H1 (cell line): Measurements from ENCODE around the gene PSME4. TPM values are rescaled to one million over a fixed set of nuclear protein-coding genes. Genes with fewer than 3 reads are reported as not detected.
"Not testable (repeated sequence)": the region's sequence is repeated elsewhere in the genome, so short reads cannot be mapped to it uniquely, and the experiment has no call there.

ENCODE experiments used
- CTCF ChIA-PET: fragments of 300-600 bp; sonication (Branson Sonifier 250); formaldehyde crosslinking; loops from one replicate; lab custom pipeline; 2021; ENCODE audit not compliant: partially characterized antibody; lab: Charles Lee
- POLR2A ChIA-PET: fragments of 300-600 bp; sonication (Branson Sonifier 250); formaldehyde crosslinking; loops from one replicate; lab custom pipeline; 2021; ENCODE audit warnings: inconsistent platforms; ENCODE audit not compliant: partially characterized antibody; lab: Charles Lee
- DNase-seq, 2 experiments: peaks; one replicate each; pipeline versions ENCODE4 v3.0.0 to v3.0.0-alpha.2; 2010 to 2022; ENCODE audit warnings: low spot score in 2 of 2, low read depth in 1 of 2, mixed read lengths in 1 of 2
- FAIRE-seq: peaks from 2 replicates; lab custom pipeline; 2011; peaks lifted over from hg19 to GRCh38; lab: Jason Lieb, UNC
- H2AFZ ChIP-seq: 2 replicates; pipeline ENCODE4 v1.8.1; 2012; ENCODE audit warnings: low read length, inconsistent platforms
- H2AK5ac ChIP-seq: 2 replicates; pipeline ENCODE4 v1.6.1; 2013; ENCODE audit warnings: low read depth, low read length
- H2BK120ac ChIP-seq: replicated peaks from 2 replicates; pipeline ENCODE3; 2013; ENCODE audit warnings: low read depth, low read length, inconsistent platforms
- H2BK12ac ChIP-seq: 2 replicates; pipeline ENCODE4 v1.6.1; 2013; ENCODE audit warnings: low read depth, low read length
- H2BK15ac ChIP-seq: 2 replicates; pipeline ENCODE4 v1.6.1; 2013; ENCODE audit warnings: low read length
- H2BK20ac ChIP-seq: 2 replicates; pipeline ENCODE4 v1.6.1; 2013; ENCODE audit warnings: low read length
- H2BK5ac ChIP-seq: 2 replicates; pipeline ENCODE4 v1.6.1; 2013; ENCODE audit warnings: low read depth, low read length
- H3K14ac ChIP-seq: 2 replicates; pipeline ENCODE4 v1.6.1; 2013; ENCODE audit warnings: inconsistent platforms; ENCODE audit not compliant: insufficient read length
- H3K18ac ChIP-seq: 2 replicates; pipeline ENCODE4 v1.6.1; 2013; ENCODE audit warnings: low read length; ENCODE audit errors: extremely low read depth
- H3K23ac ChIP-seq: 2 replicates; pipeline ENCODE4 v1.6.1; 2013; ENCODE audit warnings: inconsistent platforms; ENCODE audit not compliant: insufficient read length
- H3K23me2 ChIP-seq: 2 replicates; pipeline ENCODE4 v1.6.1; 2013; ENCODE audit warnings: low read depth, low read length
- H3K27ac ChIP-seq: 2 replicates; pipeline ENCODE4 v1.6.1; 2011; ENCODE audit warnings: low read depth, low read length, inconsistent platforms
- H3K27me3 ChIP-seq, 4 experiments: replicated peaks in 1 of 4; 1 replicate in 1 of 4; 2 replicates in 3 of 4; pipeline versions ENCODE4 v1.6.1 to v1.8.1; 2011 to 2013; ENCODE audit warnings: low read length in 3 of 4, mild to moderate bottlenecking in 3 of 4, inconsistent platforms in 2 of 4, mixed read lengths in 2 of 4, moderate library complexity in 1 of 4; ENCODE audit not compliant: control insufficient read depth in 3 of 4, insufficient read depth in 3 of 4; ENCODE audit errors: extremely low read depth in 1 of 4
- H3K36me3 ChIP-seq, 4 experiments: 2 replicates each; pipeline versions ENCODE4 v1.6.1 to v1.8.1; 2011 to 2013; ENCODE audit warnings: mild to moderate bottlenecking in 4 of 4, low read length in 3 of 4, moderate library complexity in 2 of 4, control low read depth in 1 of 4, inconsistent platforms in 1 of 4; ENCODE audit not compliant: insufficient read depth in 4 of 4, control insufficient read depth in 2 of 4
- H3K4ac ChIP-seq: replicated peaks from 2 replicates; pipeline ENCODE3; 2013; ENCODE audit warnings: low read length, low read depth, mixed read lengths, inconsistent platforms; ENCODE audit not compliant: insufficient read length
- H3K4me1 ChIP-seq, 4 experiments: replicated peaks in 1 of 4; 1 replicate in 1 of 4; 2 replicates in 3 of 4; pipeline versions ENCODE4 v1.6.1 to v1.8.1; 2011 to 2013; ENCODE audit warnings: low read length in 3 of 4, inconsistent platforms in 2 of 4, mixed read lengths in 1 of 4; ENCODE audit not compliant: insufficient read depth in 4 of 4, control insufficient read depth in 3 of 4
- H3K4me2 ChIP-seq, 2 experiments: 2 replicates each; pipeline versions ENCODE4 v1.6.1 to v1.8.1; 2011 to 2013; ENCODE audit warnings: low read depth in 2 of 2, low read length in 2 of 2, control low read depth in 1 of 2, inconsistent platforms in 1 of 2, mild to moderate bottlenecking in 1 of 2; ENCODE audit not compliant: insufficient read depth in 1 of 2
- H3K4me3 ChIP-seq, 4 experiments: fragments of 200-600, 300-600 bp in 1 of 4; sonication (generic), shearing (Covaris generic), sonication (Bioruptor Twin) in 1 of 4; 2 replicates each; pipeline versions ENCODE4 v1.5.1 to v1.8.1; 2011 to 2016; ENCODE audit warnings: low read length in 4 of 4, low read depth in 3 of 4, control low read depth in 2 of 4, inconsistent platforms in 2 of 4, mild to moderate bottlenecking in 2 of 4, mixed read lengths in 1 of 4, moderate library complexity in 1 of 4; ENCODE audit not compliant: insufficient read depth in 2 of 4; ENCODE audit errors: extremely low read depth in 1 of 4
- H3K56ac ChIP-seq: replicated peaks from 2 replicates; pipeline ENCODE3; 2013; ENCODE audit warnings: low read depth, mild to moderate bottlenecking, mixed read lengths, low read length, inconsistent platforms; ENCODE audit not compliant: insufficient read length
- H3K79me1 ChIP-seq: 2 replicates; pipeline ENCODE4 v1.6.1; 2013; ENCODE audit warnings: low read depth, low read length, control low read depth
- H3K79me2 ChIP-seq, 2 experiments: 2 replicates each; pipeline versions ENCODE4 v1.6.1 to v1.8.1; 2012 to 2013; ENCODE audit warnings: low read length in 2 of 2, mild to moderate bottlenecking in 2 of 2, inconsistent platforms in 1 of 2; ENCODE audit not compliant: insufficient read depth in 2 of 2, control insufficient read depth in 1 of 2
- H3K9ac ChIP-seq, 4 experiments: replicated peaks in 1 of 4; 1 replicate in 1 of 4; 2 replicates in 3 of 4; pipeline versions ENCODE4 v1.6.1 to v1.8.1; 2011 to 2013; ENCODE audit warnings: low read depth in 3 of 4, low read length in 3 of 4, control low read depth in 2 of 4, mild to moderate bottlenecking in 2 of 4, moderate library complexity in 2 of 4, inconsistent platforms in 1 of 4; ENCODE audit errors: extremely low read depth in 1 of 4
- H3K9me3 ChIP-seq, 2 experiments: 2 replicates each; pipeline versions ENCODE4 v1.6.1 to v1.8.1; 2012 to 2013; ENCODE audit warnings: mild to moderate bottlenecking in 2 of 2, moderate library complexity in 2 of 2, control low read depth in 1 of 2, inconsistent platforms in 1 of 2, low read depth in 1 of 2, low read length in 1 of 2, mixed read lengths in 1 of 2; ENCODE audit not compliant: insufficient read depth in 2 of 2
- H4K20me1 ChIP-seq, 2 experiments: replicated peaks in 1 of 2; 2 replicates each; pipeline versions ENCODE3 to v1.8.1; 2011 to 2013; ENCODE audit warnings: inconsistent platforms in 2 of 2, low read length in 2 of 2, mild to moderate bottlenecking in 1 of 2; ENCODE audit not compliant: insufficient read depth in 2 of 2, control insufficient read depth in 1 of 2
- H4K5ac ChIP-seq: 2 replicates; pipeline ENCODE4 v1.6.1; 2013; ENCODE audit warnings: low read length, low read depth, mixed read lengths, inconsistent platforms; ENCODE audit not compliant: insufficient read length
- H4K8ac ChIP-seq: 2 replicates; pipeline ENCODE4 v1.8.0; 2013; ENCODE audit warnings: mild to moderate bottlenecking, moderate library complexity, low read length, inconsistent platforms; ENCODE audit not compliant: insufficient read depth; ENCODE audit errors: extremely low read depth
- H4K91ac ChIP-seq: replicated peaks from 2 replicates; pipeline ENCODE3; 2013; ENCODE audit warnings: low read length, mixed read lengths, inconsistent platforms; ENCODE audit not compliant: insufficient read length
- RAD21 ChIP-seq, 2 experiments: IDR thresholded peaks in 1 of 2; conservative IDR thresholded peaks in 1 of 2; 2 replicates each; pipeline ENCODE4 v1.6.1; 2011; ENCODE audit warnings: low read depth in 2 of 2, low read length in 2 of 2, improper control_type of control experiment in 1 of 2, inconsistent platforms in 1 of 2, mild to moderate bottlenecking in 1 of 2, moderate library complexity in 1 of 2
- WGBS, 2 experiments: shearing (Covaris generic) in 1 of 2; methylation state at CpG; one replicate each; pipeline versions ENCODE4 v1.1.6 to v1.1.7; 2013 to 2015; ENCODE audit warnings: low lambda C conversion rate in 2 of 2, mixed read lengths in 2 of 2, inconsistent platforms in 1 of 2, low coverage in 1 of 2, missing lambda C conversion rate in 1 of 2; ENCODE audit not compliant: insufficient replicate concordance in 2 of 2, insufficient coverage in 1 of 2, insufficient read length in 1 of 2; ENCODE audit errors: extremely low coverage in 1 of 2, missing lambda C conversion rate in 1 of 2; 5-methylcytosine and 5-hydroxymethylcytosine counted together
- polyA plus RNA-seq, 7 experiments: library from polyadenylated mRNA; depleted of rRNA in 3 of 7; stranded (reverse) in 5 of 7; unstranded in 2 of 7; fragments of >200 nt in 5 of 7; fragments of 200-250 nt in 2 of 7; gene quantifications; 1 replicate in 5 of 7; 2 replicates in 1 of 7; 4 replicates in 1 of 7; pipeline versions ENCODE4 v1.2.1 to v1.2.3, GENCODE V29; 2011 to 2013; ENCODE audit warnings: missing spikeins in 2 of 7, mixed read lengths in 2 of 7
- total RNA-seq: library from RNA; stranded (reverse); fragmentation: NEBNext Ultra II Directional; extraction: Animal tissue kit (Norgen Biotek cat#: 25700); gene quantifications from 2 replicates; pipeline ENCODE4 v1.2.1, GENCODE V29; 2021
- TF ChIP-seq, protein P1 (sequence below), 3 experiments: IDR thresholded peaks; 1 replicate in 2 of 3; 2 replicates in 1 of 3; pipeline versions ENCODE4 v1.5.1 to v1.6.1; 2011; ENCODE audit warnings: low read length in 3 of 3, mild to moderate bottlenecking in 3 of 3, inconsistent platforms in 2 of 3, low read depth in 1 of 3, moderate library complexity in 1 of 3; ENCODE audit not compliant: insufficient read depth in 1 of 3; ENCODE audit errors: control extremely low read depth in 1 of 3

PSME4 gene
- total and polyA plus RNA-seq, 2 of the 8 experiments (the other 6 are each of a cell fraction or from before 2014, with no cell fraction given) = 42.2 to 116 TPM

DNA sequence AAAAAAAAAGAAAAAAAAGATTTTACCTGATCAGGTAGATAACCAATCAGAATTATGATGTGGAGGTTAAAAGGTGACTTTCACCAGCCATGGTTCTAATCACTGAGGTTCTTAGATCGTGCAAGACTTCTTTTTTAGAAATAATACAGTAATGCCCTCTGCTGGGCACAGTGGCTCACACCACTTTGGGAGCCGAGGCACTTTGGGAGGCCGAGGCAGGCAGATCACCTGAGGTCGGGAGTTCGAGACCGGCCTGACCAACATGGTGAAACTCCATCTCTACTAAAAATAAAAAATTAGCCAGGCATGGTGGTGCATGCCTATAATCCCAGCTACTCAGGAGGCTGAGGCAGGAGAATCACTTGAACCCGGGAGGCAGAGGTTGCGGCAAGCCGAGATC lies 147.2 kb downstream of the PSME4 start:
- H3K9ac ChIP-seq, FAIRE-seq, H3K4me2 ChIP-seq, DNase-seq, CTCF ChIA-PET, H3K4me1 ChIP-seq, H3K4ac ChIP-seq, H3K4me3 ChIP-seq, H2BK5ac ChIP-seq, H2BK15ac ChIP-seq, H2AK5ac ChIP-seq, H4K20me1 ChIP-seq, H3K79me1 ChIP-seq, H3K36me3 ChIP-seq, H3K9me3 ChIP-seq, H2BK120ac ChIP-seq, H3K23me2 ChIP-seq, H3K18ac ChIP-seq, H2AFZ ChIP-seq, H3K27ac ChIP-seq, H3K79me2 ChIP-seq, H3K14ac ChIP-seq, H2BK12ac ChIP-seq, H4K91ac ChIP-seq, H4K5ac ChIP-seq, H4K8ac ChIP-seq, H3K23ac ChIP-seq, H2BK20ac ChIP-seq, POLR2A ChIA-PET, H3K27me3 ChIP-seq, H3K56ac ChIP-seq: not testable (repeated sequence)
- WGBS, 2 experiments = 92% methylated on average over 9 of the region's 9 CpGs; no CpG with 5 or more reads in 1 of the 2 experiments
- TF ChIP-seq, protein P1, sequence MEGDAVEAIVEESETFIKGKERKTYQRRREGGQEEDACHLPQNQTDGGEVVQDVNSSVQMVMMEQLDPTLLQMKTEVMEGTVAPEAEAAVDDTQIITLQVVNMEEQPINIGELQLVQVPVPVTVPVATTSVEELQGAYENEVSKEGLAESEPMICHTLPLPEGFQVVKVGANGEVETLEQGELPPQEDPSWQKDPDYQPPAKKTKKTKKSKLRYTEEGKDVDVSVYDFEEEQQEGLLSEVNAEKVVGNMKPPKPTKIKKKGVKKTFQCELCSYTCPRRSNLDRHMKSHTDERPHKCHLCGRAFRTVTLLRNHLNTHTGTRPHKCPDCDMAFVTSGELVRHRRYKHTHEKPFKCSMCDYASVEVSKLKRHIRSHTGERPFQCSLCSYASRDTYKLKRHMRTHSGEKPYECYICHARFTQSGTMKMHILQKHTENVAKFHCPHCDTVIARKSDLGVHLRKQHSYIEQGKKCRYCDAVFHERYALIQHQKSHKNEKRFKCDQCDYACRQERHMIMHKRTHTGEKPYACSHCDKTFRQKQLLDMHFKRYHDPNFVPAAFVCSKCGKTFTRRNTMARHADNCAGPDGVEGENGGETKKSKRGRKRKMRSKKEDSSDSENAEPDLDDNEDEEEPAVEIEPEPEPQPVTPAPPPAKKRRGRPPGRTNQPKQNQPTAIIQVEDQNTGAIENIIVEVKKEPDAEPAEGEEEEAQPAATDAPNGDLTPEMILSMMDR (IDR thresholded peaks at IDR 0.05; ENCODE audit: control extremely low read depth in 1 of 3, insufficient read depth in 1 of 3, low read depth in 1 of 3, low read length in 3 of 3) = peak in 2 of 3 experiments; percentile 26 to 33; a peak in 2 of 4 replicates
- TF ChIP-seq RAD21 (IDR thresholded peaks at IDR 0.05 in 1 of 2, conservative IDR thresholded peaks at IDR 0.05 in 1 of 2; ENCODE audit: low read depth in 2 of 2, low read length in 2 of 2) = peak; percentile 36 to 55
